GM18907 (cell line): ENCODE measurements around the gene TMEM151B.

Experiments
- ATAC-seq: cut with Tn5 transposase; IDR thresholded peaks from one replicate; pipeline ENCODE4 v1.9.1; 2021; ENCODE audit warnings: mild to moderate bottlenecking, moderate library complexity; ENCODE audit not compliant: unreplicated experiment

The TMEM151B gene

DNA sequence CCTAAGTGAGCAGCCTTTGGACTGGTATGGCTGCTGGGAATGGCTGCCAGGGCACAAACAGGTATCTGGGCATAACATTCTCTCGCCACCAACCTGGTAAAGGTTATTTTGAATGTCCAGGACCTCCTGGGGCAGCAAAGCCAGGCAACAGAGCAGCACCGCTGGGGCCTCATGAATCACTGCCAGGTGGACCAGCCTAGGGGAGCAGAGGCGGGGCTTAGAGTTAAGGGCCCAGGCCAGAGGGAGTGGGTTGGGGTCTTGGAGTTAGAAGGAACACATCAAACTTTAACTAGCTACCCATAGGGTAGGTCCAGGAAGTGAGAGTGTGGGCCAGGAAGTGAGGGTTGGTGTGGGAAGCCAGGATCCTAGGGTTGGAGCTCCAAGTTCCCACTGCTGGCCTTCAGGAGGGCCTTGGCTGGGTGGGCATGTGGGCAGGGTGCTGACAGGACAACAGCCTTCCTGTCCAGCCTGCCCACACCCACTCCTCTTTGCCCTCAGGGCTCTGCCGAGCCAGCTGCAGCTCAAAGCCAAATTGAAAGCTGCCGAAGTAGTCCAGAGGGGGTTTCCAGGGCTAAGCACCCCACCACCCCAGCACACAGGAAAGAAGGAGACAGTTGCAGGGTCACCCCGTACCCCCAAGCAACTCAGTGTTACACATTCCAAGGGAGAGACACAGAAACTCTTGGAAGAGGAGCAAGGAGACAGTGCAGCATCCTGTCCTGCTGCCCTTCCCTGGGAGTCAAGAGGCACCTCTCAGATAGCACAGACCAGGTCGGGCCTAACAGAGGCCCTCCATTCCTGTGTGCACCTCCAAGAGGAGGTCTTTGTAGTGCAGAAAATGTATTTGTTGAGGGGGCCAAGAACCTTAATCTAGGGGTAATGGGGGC, 7.5 kb upstream of the TMEM151B start:
- peak; percentile 0 for ATAC-seq

- peak; percentile 16 for ATAC-seq
These were observed 6.7 kb upstream of the TMEM151B start for GRCh38 chr6:44263354-44264100.

- ATAC-seq: peak; percentile 28
These were observed 5.9 kb upstream of the TMEM151B start for GRCh38 chr6:44264154-44265006.

DNA sequence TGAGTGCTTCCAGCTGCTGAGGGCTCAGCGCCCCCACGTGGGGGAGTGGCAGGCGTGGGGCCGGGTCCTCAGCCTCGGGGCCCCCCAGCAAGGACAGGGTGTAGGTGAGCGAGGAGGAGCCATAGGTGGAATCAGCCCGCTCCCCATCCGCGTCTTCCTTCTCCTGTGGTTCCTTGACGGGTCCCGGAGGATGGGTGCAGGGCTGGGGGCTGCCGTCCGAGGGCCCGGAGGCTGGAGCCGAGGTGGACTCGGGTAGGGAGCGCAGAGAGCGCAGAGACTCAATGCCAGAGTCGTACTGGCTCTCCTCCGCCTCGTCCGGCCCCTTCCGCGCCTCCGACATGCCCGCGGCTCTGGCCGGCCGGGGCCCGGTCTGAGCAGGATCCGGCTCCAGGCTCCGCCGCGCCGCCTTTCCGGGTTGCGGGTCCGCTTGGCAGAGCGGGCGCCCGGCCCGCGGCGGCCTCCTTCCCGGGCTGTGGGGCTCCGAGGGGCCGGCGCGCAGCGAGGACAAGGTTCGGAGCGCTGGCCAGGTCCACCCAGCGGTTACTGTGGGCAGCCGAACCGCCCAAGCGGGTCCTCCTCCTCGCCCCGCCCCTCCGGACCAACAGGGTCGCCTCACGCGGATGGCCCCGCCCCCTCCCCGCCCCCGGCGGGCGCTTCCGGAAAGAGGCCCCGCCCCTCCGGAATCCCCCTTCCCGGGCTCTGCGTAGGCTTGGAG, 5.1 kb upstream of the TMEM151B start, which contains the start of gene NFKBIE:
Gene NFKBIE (minus strand): TSS at position 545 of the 715 bp plus-strand sequence. CDS start 205 bp downstream, at position 340.
- peak; percentile 39 for ATAC-seq

DNA sequence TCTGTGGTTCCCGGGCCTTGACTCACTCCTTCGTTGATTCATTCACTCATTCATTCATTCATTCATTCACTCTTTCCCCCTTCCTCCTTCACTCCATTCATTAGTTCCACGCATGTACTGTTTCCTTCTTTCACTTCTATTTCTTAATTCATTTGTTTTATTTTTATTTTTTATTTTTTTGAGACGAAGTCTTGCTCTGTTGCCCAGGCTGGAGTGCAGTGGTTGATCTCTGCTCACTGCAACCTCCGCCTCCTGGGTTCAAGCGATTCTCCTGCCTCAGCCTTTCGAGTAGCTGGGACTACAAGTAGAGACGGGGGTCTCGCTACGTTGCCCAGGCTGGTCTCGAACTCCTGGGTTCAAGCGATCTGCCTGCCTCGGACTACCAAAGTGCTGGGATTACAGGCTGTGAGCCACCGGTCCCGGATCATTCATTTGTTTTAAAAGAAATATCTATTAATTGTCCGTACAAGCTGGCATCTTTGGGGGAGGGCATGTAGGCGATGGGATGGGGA, 4.5 kb upstream of the TMEM151B start:
- no peak for ATAC-seq

DNA sequence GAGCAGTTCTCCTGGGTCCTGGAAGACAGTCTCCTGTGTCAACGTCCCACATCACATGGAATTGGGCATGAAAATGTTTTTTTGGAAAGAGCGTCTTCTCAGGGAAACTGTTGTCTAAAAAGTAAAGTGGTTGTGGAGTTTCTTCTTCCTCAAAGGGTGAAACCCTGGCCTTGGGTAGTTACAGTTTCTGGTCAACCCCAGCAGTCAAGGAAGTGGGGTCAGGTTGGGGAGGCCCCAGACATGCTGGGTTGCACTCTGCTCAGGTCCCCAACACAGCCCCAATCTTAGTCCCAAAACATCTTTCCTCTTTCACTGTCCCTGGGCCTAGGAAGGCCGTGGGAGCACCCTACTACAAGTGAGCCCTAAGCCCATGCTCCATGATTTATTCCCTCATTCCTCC, 3.9 kb upstream of the TMEM151B start:
- peak; percentile 35 for ATAC-seq

- no peak for ATAC-seq
These were observed 3.0 kb upstream of the TMEM151B start for GRCh38 chr6:44267252-44267651.

GRCh38 chr6:44268095-44268628, 2.1 kb upstream of the TMEM151B start:
- ATAC-seq: no peak

DNA sequence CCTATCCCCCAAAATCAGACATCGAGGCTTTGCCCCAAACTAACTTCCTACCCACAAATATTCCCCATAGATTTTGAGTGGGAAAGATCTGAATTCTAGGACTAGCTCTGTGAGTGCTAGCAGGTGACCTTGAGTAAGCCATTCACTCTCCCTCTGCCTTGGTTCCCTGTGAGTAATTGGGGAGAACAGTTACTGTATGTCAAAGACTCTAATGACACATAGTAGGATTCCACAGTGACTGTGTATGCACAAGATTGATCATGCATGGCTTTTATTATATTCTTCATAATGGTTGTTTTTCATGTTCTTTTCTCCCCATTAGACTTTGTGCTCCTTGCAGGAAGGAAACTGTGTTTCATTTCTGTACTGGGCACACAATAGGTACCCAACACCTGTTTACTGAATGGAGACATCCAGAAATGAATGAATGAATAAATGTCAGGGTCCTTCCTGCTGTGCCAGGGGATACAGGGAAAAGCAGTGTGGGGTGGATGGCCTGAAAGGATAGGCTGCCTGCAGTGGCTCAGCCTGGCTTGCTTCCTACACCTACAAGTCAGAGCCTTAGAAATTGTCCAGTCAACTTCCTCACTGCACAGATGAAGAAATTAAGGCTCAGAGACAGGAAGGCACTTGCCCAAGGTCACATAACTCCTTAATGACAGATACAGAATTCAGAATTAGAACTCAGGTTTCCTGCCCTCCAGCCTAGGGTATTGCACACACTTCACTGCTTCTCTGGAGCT, 901 bp upstream of the TMEM151B start:
- no peak for ATAC-seq

- no peak for ATAC-seq
These were observed 516 bp downstream of the TMEM151B start for GRCh38 chr6:44270526-44271405.

DNA sequence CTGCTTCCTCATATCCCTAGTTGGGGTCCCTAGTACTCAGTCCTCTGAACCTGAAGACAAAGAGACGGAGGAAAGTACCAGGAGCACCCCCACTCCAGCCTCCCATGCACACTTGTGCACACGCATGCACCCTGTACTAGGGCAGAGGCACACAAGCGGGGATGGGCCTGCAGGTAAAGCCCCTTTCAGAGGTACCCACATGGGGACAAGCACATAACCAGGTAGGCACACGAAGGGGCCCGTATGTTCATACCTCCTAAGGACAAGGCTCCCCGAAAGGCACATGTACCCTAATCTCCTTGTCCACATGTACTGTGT, 1.1 kb downstream of the TMEM151B start:
- ATAC-seq: no peak

DNA sequence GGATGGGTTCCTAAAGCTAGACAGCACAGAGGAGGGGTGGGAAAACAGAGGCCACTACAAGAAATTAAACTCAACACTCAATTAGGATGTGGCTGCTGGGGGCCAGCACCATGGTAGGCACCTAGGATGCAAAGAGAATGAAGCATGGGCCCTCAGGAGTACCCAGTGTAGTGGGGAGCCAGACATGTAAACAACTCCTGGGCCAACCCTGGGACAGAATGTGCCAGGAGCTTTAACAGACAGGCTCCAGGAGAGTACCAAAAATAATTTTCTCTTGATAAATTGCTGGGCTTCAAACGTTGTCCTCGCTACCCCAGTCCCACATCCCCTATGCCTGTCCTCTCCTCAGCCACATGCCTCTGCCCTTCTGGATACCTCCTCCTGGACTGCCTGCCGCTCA, 1.7 kb downstream of the TMEM151B start:
- ATAC-seq: no peak

- ATAC-seq: no peak
These were observed 2.3 kb downstream of the TMEM151B start for GRCh38 chr6:44272529-44272928.

DNA sequence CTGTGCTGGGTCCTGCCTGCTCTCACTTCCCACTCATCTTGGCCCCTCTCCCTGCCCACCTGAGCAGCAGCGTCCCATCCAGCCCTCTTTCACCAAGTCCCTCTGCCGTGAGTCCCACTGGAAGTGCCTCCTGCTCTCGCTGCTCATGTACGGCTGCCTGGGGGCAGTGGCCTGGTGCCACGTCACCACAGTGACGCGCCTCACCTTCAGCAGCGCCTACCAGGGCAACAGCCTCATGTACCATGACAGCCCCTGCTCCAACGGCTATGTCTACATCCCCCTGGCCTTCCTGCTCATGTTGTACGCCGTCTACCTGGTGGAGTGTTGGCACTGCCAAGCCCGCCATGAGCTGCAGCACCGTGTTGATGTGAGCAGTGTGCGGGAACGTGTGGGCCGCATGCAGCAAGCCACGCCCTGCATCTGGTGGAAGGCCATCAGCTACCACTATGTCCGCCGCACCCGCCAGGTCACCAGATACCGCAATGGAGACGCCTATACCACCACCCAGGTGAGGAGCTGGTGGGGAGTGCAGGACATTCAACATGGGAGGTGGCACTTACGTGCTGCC, 2.8 kb downstream of the TMEM151B start:
- no peak for ATAC-seq

DNA sequence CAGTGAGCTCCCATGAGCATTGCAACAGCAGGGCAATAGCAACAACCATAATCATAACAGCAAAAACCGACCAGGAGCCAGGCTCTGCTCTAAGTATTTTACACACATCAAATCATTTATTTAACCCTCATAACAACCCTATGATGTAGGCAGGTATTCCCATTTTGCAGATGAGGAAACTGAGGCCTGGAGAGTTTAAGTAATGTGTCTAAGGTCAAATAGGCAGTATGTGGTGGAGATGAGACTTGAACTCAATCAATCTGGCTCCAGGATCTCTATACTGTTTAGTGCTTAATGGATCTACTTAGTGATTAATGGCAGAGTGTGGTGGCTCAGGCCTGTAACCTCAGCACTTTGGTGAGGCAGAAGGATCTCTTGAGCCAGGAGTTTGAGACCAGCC, 3.4 kb downstream of the TMEM151B start:
- ATAC-seq: no peak

DNA sequence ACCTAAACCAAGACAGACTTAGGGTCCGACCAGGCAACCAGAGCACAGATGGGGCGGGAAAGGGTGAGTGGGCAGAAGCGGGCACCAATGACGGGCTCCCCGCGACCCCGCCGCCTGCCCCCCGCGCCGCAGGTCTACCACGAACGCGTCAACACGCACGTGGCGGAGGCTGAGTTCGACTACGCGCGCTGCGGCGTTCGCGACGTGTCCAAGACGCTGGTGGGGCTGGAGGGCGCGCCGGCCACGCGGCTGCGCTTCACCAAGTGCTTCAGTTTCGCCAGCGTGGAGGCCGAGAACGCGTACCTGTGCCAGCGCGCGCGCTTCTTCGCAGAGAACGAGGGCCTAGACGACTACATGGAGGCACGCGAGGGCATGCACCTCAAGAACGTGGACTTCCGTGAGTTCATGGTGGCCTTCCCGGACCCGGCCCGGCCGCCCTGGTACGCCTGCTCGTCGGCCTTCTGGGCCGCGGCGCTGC, 5.1 kb downstream of the TMEM151B start:
- no peak for ATAC-seq

DNA sequence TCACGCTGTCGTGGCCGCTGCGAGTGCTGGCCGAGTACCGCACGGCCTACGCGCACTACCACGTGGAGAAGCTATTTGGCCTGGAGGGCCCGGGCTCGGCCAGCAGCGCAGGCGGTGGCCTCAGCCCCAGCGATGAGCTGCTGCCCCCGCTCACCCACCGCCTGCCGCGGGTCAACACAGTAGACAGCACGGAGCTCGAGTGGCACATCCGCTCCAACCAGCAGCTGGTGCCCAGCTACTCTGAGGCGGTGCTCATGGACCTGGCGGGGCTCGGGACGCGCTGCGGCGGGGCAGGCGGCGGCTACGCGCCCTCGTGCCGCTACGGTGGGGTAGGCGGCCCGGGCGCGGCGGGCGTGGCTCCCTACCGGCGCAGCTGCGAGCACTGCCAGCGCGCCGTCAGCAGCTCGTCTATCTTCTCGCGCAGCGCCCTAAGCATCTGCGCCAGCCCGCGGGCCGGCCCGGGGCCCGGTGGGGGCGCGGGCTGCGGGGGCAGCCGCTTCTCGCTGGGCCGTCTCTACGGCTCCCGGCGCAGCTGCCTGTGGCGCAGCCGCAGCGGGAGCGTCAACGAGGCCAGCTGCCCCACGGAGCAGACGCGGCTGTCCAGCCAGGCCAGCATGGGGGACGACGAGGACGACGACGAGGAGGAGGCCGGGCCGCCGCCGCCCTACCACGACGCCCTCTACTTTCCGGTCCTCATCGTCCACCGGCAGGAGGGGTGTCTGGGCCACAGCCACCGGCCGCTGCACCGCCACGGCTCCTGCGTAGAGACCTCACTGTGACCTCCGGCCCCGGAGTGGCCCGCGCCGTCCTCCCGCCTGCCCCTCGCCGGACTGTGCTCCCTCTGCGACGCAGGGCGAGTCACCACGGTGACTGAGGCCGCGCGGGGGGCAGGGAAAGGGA, 5.7 kb downstream of the TMEM151B start:
- ATAC-seq: no peak
